Measurements from ENCODE around the gene PAQR7. TPM values are rescaled to one million over a fixed set of nuclear protein-coding genes. Genes with fewer than 3 reads are reported as not detected.

The PAQR7 gene
- total RNA-seq, 1 donor from 2014 or later = 10.8 TPM

DNA sequence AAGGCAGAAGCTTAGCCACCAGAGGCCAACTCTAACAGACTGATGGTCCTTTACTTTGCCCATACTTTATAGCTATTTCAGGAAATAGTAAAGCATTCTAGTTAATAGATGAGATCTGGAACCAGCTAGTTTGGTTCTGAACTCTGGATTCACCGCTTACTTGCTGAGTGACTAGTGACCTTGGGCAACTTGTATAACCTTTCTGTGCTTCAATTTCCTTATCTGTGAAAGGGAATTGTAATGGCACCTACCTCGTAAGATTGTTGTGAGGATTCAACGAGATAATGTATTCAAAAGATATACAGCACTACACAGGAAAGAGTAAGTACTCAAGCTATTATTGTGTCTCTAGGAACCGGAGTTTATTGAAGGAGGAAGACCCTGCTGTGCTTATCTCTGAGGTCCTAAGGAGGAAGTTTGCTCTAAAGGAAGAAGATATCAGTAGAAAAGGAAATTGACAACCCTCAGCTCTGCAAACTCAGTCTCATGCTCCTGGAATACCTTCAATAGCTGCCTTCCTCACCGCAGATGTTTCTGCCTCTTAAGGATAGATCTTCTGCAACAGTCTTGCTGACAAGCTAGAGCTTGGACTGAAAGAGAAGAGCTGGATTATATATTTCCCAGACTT is 43.8 kb downstream of the PAQR7 start:
- peaks cover 76% of the 10 kb centered on the region for H3K36me3 ChIP-seq
- no peak for ATAC-seq
- no peak for DNase-seq
- no peak overlapping the region for H3K27ac ChIP-seq
- TF ChIP-seq, protein P1, sequence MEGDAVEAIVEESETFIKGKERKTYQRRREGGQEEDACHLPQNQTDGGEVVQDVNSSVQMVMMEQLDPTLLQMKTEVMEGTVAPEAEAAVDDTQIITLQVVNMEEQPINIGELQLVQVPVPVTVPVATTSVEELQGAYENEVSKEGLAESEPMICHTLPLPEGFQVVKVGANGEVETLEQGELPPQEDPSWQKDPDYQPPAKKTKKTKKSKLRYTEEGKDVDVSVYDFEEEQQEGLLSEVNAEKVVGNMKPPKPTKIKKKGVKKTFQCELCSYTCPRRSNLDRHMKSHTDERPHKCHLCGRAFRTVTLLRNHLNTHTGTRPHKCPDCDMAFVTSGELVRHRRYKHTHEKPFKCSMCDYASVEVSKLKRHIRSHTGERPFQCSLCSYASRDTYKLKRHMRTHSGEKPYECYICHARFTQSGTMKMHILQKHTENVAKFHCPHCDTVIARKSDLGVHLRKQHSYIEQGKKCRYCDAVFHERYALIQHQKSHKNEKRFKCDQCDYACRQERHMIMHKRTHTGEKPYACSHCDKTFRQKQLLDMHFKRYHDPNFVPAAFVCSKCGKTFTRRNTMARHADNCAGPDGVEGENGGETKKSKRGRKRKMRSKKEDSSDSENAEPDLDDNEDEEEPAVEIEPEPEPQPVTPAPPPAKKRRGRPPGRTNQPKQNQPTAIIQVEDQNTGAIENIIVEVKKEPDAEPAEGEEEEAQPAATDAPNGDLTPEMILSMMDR (IDR thresholded peaks at IDR 0.05) = no peak
- intact Hi-C loops (cut with DNase I) = no loop called here
- H3K9me3 ChIP-seq = no peaks in the 10 kb centered on the region
- no peak overlapping the region for H3K4me3 ChIP-seq
- no peaks in the 10 kb centered on the region for H3K27me3 ChIP-seq
- H3K4me1 ChIP-seq = no peaks in the 10 kb centered on the region

DNA sequence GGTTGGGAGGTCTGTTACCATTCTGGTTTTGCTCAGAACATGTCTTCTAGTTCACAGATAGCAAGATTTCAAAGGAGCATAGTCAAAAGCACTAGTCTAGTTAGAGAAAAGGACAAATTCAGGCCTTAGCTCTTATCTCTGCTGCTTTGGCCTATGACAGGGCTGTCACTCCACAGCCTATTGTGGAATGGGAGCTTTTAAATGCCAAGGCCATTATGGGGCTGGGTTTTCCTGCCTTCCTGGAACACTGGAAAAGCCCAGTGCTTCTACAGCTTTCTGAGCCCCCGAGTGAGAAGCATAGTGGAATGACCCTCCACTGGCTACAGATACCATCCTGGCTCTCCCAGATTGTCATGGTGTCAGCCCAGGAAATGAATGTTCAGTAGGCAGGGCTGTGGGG is 46.5 kb downstream of the PAQR7 start:
- ATAC-seq (no peak), DNase-seq (no peak)
- Histone ChIP-seq H3K4me3 (no peak overlapping the region), H3K27ac (no peak overlapping the region), H3K27me3 (no peaks in the 10 kb centered on the region), H3K9me3 (no peaks in the 10 kb centered on the region), H3K4me1 (no peaks in the 10 kb centered on the region), H3K36me3 (peaks cover 85% of the 10 kb centered on the region)
- TF ChIP-seq, protein P1 (IDR thresholded peaks at IDR 0.05) = no peak
- intact Hi-C loops (cut with DNase I) = no loop called here

DNA sequence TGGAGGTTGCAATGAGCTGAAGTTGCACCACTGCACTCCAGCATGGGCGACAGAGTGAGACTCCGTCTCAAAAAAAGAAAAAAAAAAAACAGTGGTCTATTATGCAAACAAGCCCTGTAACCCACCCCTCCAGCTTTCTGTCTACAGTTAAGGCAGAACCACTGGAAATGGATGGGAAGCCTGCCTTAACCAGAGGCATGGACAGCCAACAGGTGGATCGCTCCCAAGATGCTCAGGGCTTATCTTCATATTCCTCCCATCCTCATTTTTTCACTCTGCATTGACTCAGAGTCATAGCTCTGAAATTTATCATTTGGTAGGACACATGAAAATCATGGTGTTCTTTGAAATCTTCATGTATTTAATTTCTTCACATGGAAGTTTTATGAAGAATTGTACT is 47.0 kb downstream of the PAQR7 start:
- no peaks in the 10 kb centered on the region for H3K9me3 ChIP-seq
- H3K4me1 ChIP-seq = no peaks in the 10 kb centered on the region
- TF ChIP-seq, protein P1 (IDR thresholded peaks at IDR 0.05) = no peak
- DNase-seq (no peak), ATAC-seq (no peak)
- intact Hi-C loops (cut with DNase I) = no loop called here
- H3K36me3 ChIP-seq = peaks cover 79% of the 10 kb centered on the region
- H3K27me3 ChIP-seq = no peaks in the 10 kb centered on the region
- no peak overlapping the region for H3K27ac ChIP-seq
- no peak overlapping the region for H3K4me3 ChIP-seq

DNA sequence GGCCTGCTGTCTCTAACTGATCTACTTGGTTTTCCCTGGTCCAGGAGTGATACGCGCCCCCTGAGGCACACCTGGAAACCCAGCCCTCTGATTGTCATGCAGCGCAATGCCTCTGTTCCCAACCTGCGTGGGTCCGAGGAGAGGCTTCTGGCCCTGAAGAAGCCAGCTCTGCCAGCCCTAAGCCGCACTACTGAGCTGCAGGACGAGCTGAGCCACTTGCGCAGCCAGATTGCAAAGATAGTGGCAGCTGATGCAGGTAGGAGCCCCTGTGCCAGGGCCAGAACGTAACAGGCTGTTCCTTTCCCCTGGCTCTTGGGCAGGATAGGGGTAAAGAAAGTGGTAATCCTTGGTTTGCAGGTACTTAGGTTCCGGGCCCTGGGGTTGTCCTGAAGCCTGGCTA is 48.9 kb downstream of the PAQR7 start:
- no peak overlapping the region for H3K27ac ChIP-seq
- ATAC-seq = no peak

DNA sequence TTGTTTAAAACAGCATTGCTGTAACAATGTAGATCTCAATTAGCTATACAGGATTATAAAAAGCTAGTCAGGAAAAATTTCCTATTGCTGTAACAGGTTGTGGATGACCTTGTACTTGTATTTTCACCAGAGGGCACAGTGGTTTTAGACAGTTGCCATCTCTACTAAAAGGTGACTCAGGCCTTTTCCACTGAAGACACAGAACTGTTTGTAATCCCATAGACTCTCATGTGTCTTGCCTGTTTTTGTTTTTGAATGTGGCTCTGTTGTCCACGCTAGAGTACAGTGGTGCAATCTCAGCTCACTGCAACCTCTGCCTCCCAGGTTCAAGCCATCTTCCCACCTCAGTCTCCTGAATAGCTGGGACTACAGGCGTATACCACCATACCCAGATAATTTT is 49.9 kb downstream of the PAQR7 start:
- Histone ChIP-seq H3K4me1 (peaks cover 14% of the 10 kb centered on the region), H3K4me3 (no peak overlapping the region), H3K36me3 (peaks cover 50% of the 10 kb centered on the region), H3K9me3 (no peaks in the 10 kb centered on the region), H3K27me3 (no peaks in the 10 kb centered on the region), H3K27ac (no peak overlapping the region)
- TF ChIP-seq, protein P1 (IDR thresholded peaks at IDR 0.05) = no peak
- no peak for DNase-seq
- no peak for ATAC-seq
- intact Hi-C loops (cut with DNase I) = no loop called here

More for the DNA sequence above, 48.9 kb downstream of the PAQR7 start:
- H3K36me3 ChIP-seq = peaks cover 60% of the 10 kb centered on the region
- TF ChIP-seq, protein P1 (IDR thresholded peaks at IDR 0.05) = no peak
- H3K9me3 ChIP-seq = no peaks in the 10 kb centered on the region
- H3K4me3 ChIP-seq = no peak overlapping the region
- peaks cover 5% of the 10 kb centered on the region for H3K4me1 ChIP-seq
- no peaks in the 10 kb centered on the region for H3K27me3 ChIP-seq
- intact Hi-C loops (cut with DNase I) = no loop called here
- DNase-seq = no peak

DNA sequence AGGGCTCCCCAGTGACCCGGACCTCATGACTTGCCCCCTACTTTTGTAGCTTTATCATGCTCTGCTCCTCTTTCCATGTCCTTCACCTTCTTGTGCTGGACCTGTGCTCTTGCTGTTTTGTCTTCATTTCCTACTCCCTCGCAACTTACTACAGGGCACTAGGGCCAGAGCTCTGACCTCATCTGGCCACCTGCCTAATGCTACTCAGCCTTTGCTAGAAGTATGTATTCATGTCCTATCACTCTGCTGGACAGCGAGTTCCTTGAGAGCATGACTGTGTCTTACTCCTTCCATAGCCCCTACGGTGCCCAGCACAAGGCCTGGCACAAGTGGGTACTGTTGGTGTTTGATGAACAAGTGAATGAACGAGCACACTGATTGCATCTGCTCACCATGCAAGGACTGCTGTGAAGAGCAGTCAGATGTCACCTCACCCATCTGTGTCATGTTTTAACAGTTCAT is 53.8 kb downstream of the PAQR7 start:
- H3K27ac ChIP-seq = no peak overlapping the region
- no peaks in the 10 kb centered on the region for H3K9me3 ChIP-seq
- intact Hi-C loops (cut with DNase I) = no loop called here
- peaks cover 30% of the 10 kb centered on the region for H3K4me1 ChIP-seq
- peaks cover 12% of the 10 kb centered on the region for H3K36me3 ChIP-seq
- no peaks in the 10 kb centered on the region for H3K27me3 ChIP-seq
- TF ChIP-seq, protein P1 (IDR thresholded peaks at IDR 0.05) = no peak
- peak overlapping the region; percentile 89 for H3K4me3 ChIP-seq
- DNase-seq (peak; percentile 58), ATAC-seq (no peak)

All from upper lobe of right lung (tissue), 1 donor.